Bronchial epithelial cell (primary cell): Measurements from ENCODE around the gene METRN. TPM values are rescaled to one million over a fixed set of nuclear protein-coding genes. Genes with fewer than 3 reads are reported as not detected.

ENCODE experiments used
- DNase-seq: peaks from one replicate; pipeline ENCODE4 v3.0.0-alpha.2; 2010; ENCODE audit warnings: low read depth
- FAIRE-seq: peaks from 2 replicates; lab custom pipeline; 2011; peaks lifted over from hg19 to GRCh38; lab: Jason Lieb, UNC
- H3K27me3 ChIP-seq: 2 replicates; pipeline ENCODE4 v1.5.1; 2011; ENCODE audit warnings: low read length; ENCODE audit not compliant: control insufficient read depth, insufficient read depth
- H3K36me3 ChIP-seq: 2 replicates; pipeline ENCODE4 v1.5.1; 2011; ENCODE audit warnings: low read length; ENCODE audit not compliant: control insufficient read depth, insufficient read depth
- H3K4me3 ChIP-seq: 2 replicates; pipeline ENCODE4 v1.5.1; 2011; ENCODE audit warnings: mild to moderate bottlenecking, low read depth, low read length, control low read depth
- CTCF ChIP-seq: IDR thresholded peaks from 2 replicates; pipeline ENCODE4 v1.5.1; 2011; ENCODE audit warnings: mild to moderate bottlenecking, moderate library complexity, low read length, control low read depth, inconsistent platforms; ENCODE audit not compliant: insufficient read depth, severe bottlenecking
- total RNA-seq: library from RNA; depleted of rRNA; stranded (reverse); fragments of >200 nt; gene quantifications from 2 replicates; pipeline ENCODE4 v1.2.1, GENCODE V29; 2014

Gene METRN
- total RNA-seq, 1 donor from 2014 or later: 63.7 TPM

- FAIRE-seq (no peak), DNase-seq (no peak)
- peak overlapping the region; percentile 14 for H3K4me3 ChIP-seq
Observed at GRCh38 chr16:676565-676902, 38.4 kb upstream of the METRN start.

GRCh38 chr16:676913-677312, 38.0 kb upstream of the METRN start:
- FAIRE-seq (peak; percentile 62), DNase-seq (peak; percentile 92)
- H3K27me3 ChIP-seq: no peaks in the 10 kb centered on the region
- no peak for TF ChIP-seq CTCF
- H3K36me3 ChIP-seq: peaks cover 24% of the 10 kb centered on the region
- peak overlapping the region; percentile 42 for H3K4me3 ChIP-seq

More at GRCh38 chr16:676565-676902, 38.4 kb upstream of the METRN start:
- Histone ChIP-seq H3K27me3 (no peaks in the 10 kb centered on the region), H3K36me3 (peaks cover 21% of the 10 kb centered on the region)
- TF ChIP-seq CTCF: no peak

GRCh38 chr16:677316-678190, 37.4 kb upstream of the METRN start:
- no peak for FAIRE-seq
- Histone ChIP-seq H3K36me3 (peaks cover 24% of the 10 kb centered on the region), H3K4me3 (peak overlapping the region; percentile 42), H3K27me3 (no peaks in the 10 kb centered on the region)
- no peak for TF ChIP-seq CTCF
- no peak for DNase-seq

- FAIRE-seq (no peak), DNase-seq (no peak)
- no peak for TF ChIP-seq CTCF
- peaks cover 28% of the 10 kb centered on the region for H3K36me3 ChIP-seq
- H3K27me3 ChIP-seq: no peaks in the 10 kb centered on the region
- peak overlapping the region; percentile 42 for H3K4me3 ChIP-seq
Observed at GRCh38 chr16:678209-678857, 36.6 kb upstream of the METRN start.

GRCh38 chr16:678858-679813, 35.8 kb upstream of the METRN start:
- no peak for FAIRE-seq
- no peaks in the 10 kb centered on the region for H3K27me3 ChIP-seq
- no peak for DNase-seq
- TF ChIP-seq CTCF: no peak
- H3K4me3 ChIP-seq: peak overlapping the region; percentile 42
- H3K36me3 ChIP-seq: peaks cover 25% of the 10 kb centered on the region
